PC-9 (cell line): ENCODE results near the gene PRRC2B.

Experiments used
- CTCF ChIP-seq: fragments of 200-600 bp; sonication (generic); conservative IDR thresholded peaks from 2 replicates; pipeline ENCODE4 v1.6.1; 2017; ENCODE audit warnings: mixed run types, antibody characterized with exemption, mild to moderate bottlenecking, moderate library complexity
- EZH2 ChIP-seq: fragments of 200-600 bp; sonication (generic); IDR thresholded peaks from 2 replicates; pipeline ENCODE4 v1.8.0; 2017; ENCODE audit warnings: antibody characterized with exemption, low read depth

GRCh38 chr9:131529597-131530545 is 136.0 kb downstream of the PRRC2B start:
- no peak for TF ChIP-seq CTCF
- no peak for TF ChIP-seq EZH2
